ENCODE data around the gene EDRF1. TPM values are rescaled to one million over a fixed set of nuclear protein-coding genes. Genes with fewer than 3 reads are reported as not detected.
"Not testable (repeated sequence)": the region's sequence is repeated elsewhere in the genome, so short reads cannot be mapped to it uniquely, and the experiment has no call there.

Gene EDRF1, protein sequence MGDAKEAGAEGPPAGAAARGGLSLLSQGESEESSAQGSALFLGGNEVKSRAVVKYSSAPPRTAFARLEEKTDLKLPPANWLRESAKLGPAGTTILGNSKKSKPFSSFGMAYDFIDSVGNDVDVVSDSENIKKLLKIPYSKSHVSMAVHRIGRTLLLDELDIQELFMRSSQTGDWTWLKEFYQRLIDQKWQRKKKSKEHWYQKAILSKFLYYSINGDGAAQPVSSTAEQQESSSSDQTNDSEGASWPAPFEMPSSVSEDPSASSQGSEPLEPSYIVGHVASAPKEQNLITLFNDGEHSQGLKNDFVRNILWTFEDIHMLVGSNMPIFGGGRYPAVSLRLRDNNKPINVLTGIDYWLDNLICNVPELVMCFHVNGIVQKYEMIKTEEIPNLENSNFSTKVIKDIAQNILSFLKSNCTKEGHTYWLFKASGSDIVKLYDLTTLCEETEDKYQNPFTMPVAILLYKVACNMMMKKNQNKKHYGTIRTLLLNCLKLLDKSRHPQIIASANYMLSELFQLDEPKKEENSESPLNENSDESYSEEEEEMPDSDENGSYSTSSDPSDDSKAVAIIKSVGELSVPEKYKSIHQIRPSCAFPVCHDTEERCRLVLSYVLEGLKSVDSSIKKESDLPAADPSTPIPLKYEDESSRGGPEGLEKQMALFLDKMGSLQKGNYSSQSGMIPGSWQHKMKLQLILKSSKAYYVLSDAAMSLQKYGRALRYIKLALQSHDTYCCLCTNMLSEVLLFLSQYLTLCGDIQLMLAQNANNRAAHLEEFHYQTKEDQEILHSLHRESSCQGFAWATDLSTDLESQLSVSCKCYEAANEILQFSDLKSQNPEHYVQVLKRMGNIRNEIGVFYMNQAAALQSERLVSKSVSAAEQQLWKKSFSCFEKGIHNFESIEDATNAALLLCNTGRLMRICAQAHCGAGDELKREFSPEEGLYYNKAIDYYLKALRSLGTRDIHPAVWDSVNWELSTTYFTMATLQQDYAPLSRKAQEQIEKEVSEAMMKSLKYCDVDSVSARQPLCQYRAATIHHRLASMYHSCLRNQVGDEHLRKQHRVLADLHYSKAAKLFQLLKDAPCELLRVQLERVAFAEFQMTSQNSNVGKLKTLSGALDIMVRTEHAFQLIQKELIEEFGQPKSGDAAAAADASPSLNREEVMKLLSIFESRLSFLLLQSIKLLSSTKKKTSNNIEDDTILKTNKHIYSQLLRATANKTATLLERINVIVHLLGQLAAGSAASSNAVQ
- 10 to 100 TPM; 33.4 to 36.6 (median 34.3) TPM for polyA plus RNA-seq (ENCODE audit: insufficient read length in 3 of 3)

DNA sequence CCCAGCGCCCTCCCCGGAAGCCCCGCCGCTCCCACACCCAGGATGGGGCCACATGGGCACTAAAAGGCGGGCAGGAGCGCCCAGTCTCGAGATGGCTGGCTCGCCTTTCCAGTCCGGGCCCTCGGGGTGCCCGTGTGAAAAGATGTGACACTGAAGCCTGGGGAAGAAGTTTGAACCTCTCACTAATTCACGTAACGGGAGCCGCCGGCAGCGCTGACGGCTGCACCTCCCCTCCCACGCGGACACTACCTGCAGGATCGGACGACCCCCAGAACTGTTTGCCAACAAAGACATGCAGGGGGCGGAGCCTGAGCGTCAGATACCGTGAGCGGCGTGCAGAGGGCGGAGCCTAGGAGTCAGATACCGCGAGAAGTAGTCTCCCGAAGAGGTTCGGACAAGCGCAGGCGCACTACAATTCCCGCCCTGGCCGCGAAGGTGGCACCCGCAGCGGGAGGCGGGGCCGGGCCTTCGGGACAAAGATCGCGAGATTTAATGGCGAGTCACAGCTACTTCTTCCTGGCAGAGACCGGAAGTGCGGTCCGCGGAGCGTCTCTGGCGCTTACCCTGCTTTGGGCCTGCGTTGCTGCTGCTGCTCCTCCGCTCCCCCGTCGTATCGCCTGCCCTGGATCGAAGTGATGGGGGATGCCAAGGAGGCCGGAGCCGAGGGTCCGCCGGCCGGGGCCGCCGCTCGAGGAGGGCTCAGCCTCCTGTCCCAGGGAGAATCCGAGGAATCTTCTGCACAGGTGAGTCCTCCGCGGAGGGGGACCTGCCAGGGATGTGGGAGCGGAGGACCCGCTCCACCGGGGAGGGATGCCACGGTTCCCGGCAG, at the start of gene EDRF1:
Gene EDRF1, plus strand, starts transcription at position 537 of the 829 bp plus-strand sequence. Its CDS starts 99 bp downstream, at position 636.
- peak; percentile 96 to 98 (median 98) for DNase-seq (ENCODE audit: low read depth in 3 of 3, low spot score in 2 of 3)

DNA sequence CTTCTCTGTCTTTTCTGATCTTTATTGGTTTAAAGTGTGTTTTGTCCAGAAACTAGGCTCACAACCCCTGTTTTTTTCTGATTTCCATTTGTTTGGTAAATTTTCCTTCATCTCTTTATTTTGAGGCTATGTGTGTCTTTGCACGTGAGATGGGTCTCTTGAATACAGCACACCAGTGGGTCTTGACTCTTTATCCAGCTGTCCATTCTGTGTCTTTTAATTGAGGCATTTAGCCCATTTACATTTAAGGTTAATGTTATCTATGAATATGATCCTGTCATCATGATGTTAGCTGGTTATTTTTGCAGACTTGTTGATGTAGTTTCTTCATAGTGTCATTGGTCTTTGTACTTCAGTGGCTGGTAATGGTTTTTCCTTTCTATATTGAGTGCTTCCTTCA, 46.6 kb upstream of the EDRF1 start:
- DNase-seq (ENCODE audit: low read depth in 3 of 3, low spot score in 2 of 3): no peak

DNA sequence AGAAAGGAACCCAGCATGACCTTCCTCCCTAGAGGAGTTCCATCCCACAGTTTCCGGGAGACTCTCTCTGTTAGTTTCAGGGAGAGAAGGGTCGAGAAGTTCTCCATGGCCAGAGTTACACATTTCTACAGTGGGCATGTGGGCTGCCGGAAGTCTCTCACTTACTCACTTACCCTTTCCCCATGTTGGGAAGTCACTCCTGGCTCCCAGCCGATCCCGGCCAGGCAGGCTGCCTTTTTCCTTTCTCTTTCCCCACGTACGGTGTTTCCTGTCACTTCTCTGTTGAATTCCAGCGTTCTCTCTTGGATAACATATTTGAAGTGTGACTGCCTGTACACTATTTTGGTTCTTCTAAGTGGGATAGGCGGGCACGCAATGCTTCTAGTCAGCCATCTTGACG, 40.1 kb upstream of the EDRF1 start:
- no peak for DNase-seq (ENCODE audit: low read depth in 3 of 3, low spot score in 2 of 3)

DNA sequence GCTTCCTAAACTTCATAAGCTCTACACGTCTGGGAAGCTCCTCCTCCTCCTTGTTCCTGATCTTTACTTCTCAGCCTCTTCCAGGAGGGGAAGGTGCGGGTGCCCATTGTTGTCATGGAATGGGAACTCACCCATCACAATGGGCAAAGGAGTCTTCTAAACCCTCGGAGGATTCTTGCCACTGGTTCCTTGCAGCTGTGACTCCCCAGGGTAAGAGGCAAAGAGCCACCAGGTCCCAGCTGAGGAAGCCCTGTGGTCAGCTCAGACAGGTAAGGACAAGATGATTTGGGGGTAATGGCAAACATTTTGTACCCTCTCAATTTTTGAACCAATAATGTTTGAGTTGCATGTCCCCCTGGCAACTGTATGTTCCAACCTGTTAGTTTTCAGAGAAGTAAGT, 36.4 kb upstream of the EDRF1 start, which contains the start of gene TEX36:
Gene TEX36, minus strand, starts transcription at position 101 of the 400 bp plus-strand sequence. CDS start 174 bp downstream, outside the sequence.
- DNase-seq (ENCODE audit: low read depth in 3 of 3, low spot score in 2 of 3): no peak

DNA sequence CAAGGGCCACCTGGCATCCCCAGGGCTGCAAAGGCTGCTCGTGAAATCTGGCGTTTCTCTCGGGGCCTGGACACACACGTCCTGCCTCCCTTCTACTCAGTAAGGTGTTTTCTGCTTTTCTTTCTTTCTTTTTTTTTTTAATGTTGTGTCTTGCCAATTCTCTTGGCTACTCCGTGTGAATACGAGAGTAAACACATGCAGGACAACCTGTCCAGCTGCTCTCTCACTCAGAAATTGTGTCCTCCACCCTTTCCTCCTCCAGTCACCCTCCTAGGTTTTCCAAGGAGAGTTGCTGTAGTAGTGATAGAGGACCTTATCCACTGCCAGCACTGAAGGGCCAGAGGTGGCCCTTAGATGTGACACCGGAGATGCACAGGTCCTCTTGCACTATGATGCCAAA, 35.7 kb upstream of the EDRF1 start:
- no peak for DNase-seq (ENCODE audit: low read depth in 3 of 3, low spot score in 2 of 3)

DNA sequence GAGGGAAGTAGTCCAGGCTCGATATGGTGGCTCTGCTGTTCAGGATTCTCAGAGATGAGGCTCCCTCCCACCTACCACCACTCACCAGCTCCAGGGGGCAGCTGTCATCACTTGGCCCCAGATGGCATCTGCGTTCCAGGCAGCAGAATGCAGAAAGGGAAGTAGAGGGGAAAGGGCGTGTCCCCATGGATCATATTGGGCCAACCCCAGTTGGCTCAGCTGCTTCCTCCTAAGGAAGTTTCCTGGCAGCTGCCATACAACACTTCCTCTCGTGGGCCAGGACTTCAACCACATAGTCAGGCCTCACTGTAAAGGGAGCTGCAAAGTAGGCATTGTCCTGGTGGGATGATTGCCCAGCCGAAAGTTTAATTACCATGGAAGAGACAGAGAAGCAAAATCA, 34.9 kb upstream of the EDRF1 start:
- DNase-seq (ENCODE audit: low read depth in 3 of 3, low spot score in 2 of 3): no peak

DNA sequence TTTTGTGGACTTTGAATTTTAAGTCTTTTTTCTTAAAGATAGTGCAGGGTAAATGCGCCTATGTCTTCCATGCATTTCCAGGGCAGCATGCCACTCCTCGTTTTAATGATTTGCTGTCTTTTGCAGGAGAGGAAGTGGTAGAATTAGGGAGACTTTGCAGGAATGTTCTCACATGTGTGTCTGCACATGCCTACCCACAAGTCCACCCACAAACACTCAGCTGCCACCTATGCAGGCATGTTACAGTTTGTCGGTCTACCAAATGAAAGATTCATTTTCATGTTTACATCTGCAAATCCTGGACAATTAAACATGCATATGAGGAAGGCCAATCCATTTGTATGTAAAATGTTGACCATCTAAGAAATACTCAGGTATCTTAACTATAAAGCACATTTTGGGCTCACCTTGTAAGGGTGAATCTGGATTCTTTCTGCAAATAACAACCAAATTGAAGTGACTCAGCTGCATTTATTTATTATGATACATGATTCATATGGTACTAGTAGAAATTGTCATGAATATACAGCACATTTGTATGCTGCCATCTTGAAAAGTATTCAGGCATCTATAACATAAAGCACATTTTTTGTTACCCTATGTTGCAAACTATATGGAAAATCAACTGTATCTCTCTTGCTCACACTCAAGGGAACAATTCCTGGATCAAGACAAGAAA, 31.9 kb upstream of the EDRF1 start:
- no peak for DNase-seq (ENCODE audit: low read depth in 3 of 3, low spot score in 2 of 3)

DNA sequence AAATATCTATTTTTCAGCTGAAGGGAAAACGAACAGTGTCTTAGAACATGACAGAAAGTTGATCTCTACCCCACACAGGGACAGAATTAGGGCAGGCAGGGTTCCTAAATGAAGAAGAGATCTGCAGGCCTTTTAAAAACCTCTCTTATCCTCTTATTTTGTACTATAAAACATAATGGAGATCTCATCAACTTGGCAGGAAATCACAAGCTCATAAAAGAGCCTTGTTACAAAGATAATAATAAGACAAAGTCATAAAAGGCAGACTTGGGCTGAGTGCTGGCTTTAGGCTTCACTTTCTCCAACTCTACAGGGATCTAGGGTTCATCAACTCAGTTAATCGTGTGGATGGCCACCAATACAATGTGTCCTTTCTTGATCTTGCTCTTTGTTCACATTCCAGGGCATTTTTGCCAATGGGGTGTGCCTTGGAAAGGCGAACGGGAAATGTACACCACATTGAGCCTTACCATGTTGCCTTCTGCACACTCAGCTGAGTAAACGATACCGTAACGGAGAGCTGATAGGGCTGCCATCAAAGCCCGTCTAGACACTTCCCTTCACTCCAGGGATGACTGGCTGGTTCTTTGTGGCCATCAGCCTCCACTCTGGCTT, 29.4 kb upstream of the EDRF1 start:
- no peak for DNase-seq (ENCODE audit: low read depth in 3 of 3, low spot score in 2 of 3)

DNA sequence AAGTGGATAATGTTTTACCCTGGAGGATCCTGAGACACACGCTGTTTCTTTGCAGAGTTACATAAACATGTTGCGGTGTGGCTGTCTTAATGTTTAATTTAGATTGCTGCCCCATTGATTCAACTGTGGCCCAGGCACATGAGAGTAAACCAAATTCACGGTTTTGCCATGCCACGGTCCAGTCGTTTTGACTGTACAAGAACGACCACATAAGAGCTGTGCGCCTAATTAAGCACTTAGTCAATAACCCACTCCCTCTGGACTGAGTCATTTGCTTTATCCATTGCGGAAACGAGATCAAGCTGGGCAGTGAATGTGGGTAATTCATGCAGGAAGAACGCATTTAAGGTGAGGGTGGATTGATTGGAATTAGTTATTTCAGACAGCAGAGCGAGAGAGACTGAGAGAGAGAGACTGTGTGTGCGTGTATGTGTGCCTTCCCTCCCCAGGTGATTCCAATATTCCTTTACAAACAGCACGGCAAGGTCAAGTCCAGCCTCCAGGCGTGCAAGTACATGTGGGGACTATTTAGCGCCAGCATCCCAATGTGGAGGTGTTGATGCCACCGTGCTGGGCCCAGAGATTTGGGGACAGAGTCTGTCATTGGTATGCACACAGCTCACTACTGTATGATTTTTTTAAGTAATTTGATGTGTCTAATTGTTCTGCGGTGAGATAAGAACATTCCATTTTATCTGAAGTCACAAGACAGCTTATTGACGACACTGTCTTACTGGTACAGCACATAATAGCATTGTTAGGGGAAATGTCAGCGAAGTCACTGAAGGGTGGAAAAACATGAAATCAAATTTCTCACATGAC, 28.1 kb upstream of the EDRF1 start:
- no peak for DNase-seq (ENCODE audit: low read depth in 3 of 3, low spot score in 2 of 3)

DNA sequence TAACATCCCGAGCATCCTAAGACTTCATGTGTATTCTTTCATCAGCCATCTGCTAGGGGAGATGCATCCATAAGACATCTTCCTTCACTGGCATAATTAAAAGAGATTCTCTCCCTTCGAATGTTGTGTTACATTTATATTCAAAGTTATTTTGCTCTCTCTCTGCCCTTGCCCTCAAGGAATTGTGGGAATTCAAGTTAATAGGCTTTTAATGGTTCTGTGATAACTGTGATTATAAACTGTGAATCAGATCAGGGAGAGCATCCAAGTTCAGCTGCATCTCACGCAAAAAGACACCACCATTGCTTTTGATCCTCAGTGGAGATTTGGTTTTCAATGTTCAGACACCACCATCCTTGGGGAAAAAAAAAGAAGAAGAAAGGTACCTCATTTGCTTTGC, 27.3 kb upstream of the EDRF1 start:
- no peak for DNase-seq (ENCODE audit: low read depth in 3 of 3, low spot score in 2 of 3)

DNA sequence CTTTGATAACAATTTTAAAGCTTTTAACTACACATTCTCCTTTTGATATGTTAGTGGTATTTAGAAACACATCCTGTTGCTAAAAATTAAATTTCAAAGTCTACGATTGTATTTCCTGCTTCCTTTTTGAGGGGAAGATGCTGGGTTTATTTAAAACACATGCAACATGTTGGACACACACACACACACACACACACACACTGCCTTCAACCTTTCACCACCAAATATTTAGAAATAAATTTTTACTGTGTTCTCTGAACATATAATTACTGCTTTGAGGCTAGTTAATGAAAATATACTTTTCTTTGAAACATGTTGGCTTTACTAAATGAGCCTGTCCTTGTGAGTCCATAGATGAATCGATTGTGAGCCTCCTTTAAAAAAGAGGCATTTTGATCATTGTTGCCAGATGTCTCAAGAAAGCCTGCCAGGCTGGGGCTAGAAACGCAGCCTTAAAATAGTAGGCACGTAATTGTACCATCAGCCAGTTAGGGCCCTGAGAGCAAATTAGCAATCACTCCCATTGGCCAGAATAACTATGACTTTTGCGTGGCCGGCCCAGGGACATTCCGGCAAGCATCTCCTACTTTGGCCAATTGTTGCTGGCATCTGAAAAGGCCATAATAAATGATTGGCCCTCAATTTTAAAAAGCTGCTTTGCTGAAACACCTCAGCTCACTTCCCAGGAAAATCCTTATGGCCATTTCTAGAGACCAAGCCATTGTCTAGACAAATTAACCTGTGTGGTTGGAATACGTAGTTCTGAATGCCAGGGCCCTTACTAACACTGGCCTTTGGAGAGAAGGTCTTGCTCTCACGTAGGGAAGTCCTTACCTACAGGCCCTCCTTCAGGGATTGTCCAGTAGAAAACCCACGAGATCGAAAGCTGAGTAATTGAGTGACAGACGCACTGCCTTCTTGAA, 26.6 kb upstream of the EDRF1 start:
- DNase-seq (ENCODE audit: low read depth in 3 of 3, low spot score in 2 of 3): no peak

DNA sequence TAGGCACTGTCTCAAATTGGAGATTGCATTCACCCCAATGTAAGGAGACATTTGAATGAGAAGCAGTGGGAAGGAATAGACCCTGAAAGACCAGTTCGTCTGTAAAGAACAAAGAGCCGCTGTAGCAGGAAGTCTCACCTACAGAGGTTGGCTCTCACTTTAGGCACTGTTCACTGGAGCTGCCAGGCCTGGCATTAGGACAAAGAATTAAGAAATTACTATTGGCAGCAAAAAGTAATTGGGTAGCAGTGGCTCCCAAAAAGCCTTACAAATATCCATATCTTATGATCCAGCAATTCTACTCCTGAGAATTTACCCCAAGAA, 26.0 kb upstream of the EDRF1 start:
- DNase-seq (ENCODE audit: low read depth in 3 of 3, low spot score in 2 of 3): no peak

DNA sequence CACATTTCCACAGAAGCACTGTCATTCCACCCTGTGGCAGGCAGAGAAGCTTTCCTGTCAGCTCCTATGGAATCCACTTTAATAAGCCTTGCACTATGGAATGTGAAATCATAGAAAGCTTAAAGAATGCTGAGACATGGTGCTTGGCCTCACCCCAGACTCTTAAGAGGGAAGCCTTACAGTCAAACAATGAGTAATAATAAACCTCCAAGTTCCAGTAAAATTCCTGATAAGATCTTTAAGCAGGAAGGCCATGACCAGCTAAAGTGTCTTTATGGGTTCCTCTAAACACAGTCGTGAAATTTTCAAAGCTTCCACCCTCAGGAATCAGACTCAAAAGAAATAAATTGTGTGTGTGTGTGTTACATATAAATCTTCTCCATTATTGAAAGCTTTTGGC, 24.6 kb upstream of the EDRF1 start:
- no peak for DNase-seq (ENCODE audit: low read depth in 3 of 3, low spot score in 2 of 3)

DNA sequence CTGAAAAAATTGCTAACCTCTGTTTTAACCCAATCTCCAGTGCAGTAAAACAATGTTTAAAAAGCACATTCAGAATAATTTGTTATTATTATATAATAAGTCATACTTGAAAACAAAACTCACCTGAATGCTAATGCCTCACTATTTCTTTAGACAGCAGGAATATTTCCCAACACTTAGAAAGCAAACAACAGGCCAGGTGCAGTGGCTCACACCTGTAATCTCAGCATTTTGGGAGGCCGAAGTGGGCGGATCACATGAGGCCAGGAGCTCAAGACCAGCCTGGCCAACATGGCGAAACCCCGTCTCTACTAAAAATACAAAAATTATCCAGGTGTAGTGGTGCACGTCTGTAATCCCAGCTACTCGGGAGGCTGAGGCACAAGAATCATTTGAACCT, 22.6 kb upstream of the EDRF1 start:
- not testable (repeated sequence) for DNase-seq (ENCODE audit: low read depth in 3 of 3, low spot score in 2 of 3)

DNA sequence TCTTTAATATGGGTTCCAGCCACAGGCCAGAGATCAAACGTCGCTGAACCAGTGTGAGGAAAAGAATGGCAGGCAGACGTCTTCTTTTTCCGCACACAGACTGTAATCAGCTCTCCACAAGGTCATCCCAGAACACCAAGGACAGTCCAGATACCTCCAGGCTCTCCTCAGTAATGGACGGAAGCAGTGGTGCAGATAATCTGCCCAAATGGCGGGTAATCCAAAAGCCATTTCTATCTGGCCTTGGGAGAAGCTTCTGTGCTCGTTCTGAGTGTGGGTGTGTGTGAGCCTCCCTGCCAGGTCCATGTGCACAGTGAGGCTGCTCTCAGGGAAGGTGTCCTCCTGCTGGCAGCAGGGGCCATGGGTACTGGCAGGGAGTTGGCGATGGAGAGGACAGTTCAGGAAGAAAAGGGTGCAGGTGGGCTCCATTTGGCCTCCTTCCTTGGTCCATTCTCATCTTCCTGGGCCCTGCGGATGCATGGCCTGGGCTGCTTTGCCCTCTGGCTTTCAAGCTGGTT, 21.0 kb upstream of the EDRF1 start:
- no peak for DNase-seq (ENCODE audit: low read depth in 3 of 3, low spot score in 2 of 3)

DNA sequence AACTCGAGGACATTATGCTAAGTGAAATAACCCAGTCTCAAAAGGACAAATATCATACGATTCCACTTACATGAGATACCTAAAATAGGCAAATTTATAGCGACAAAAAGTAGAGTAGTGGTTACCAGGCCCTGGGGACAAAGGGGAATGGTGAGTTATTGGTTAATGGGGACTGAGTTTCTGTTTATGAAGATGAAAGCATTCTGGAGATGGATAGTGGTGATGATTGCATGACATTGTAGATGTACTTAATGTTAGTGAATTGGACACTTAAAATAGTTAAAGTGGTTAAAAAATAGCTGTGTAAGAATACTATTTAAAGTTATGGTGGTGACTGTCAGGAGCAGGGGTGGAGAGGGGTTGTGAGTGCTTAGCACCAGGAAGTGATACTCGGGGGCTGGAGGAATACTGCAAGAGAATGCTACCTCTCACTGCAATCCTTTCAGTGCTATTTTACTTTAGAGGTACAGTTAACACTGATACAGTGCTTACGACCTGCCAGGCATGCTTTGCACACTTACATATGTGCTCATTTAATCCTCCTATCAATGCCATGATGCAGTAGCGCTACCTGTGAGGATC, 19.9 kb upstream of the EDRF1 start:
- DNase-seq (ENCODE audit: low read depth in 3 of 3, low spot score in 2 of 3): no peak
